DND-41 (cell line): ENCODE data around the gene THAP12.

Source experiments
- CTCF ChIP-seq: IDR thresholded peaks from 2 replicates; pipeline ENCODE4 v1.5.1; 2012; ENCODE audit warnings: borderline replicate concordance, low read length, moderate library complexity, mild to moderate bottlenecking; ENCODE audit not compliant: poor library complexity, severe bottlenecking; ENCODE audit errors: extremely low read depth
- EZH2 ChIP-seq: IDR thresholded peaks from 3 replicates; pipeline ENCODE4 v1.6.1; 2012; ENCODE audit warnings: borderline replicate concordance, low read depth, mild to moderate bottlenecking, moderate library complexity, low read length, inconsistent platforms; ENCODE audit not compliant: severe bottlenecking

- no peak for TF ChIP-seq CTCF
- TF ChIP-seq EZH2, result no peak
These were observed 14.4 kb upstream of the THAP12 start for GRCh38 chr11:76395296-76395695.
